ENCODE results near the gene GXYLT2.
A peak's percentile ranks its signal among the peaks of the same experiment; 100 is the strongest.

Gene GXYLT2

DNA sequence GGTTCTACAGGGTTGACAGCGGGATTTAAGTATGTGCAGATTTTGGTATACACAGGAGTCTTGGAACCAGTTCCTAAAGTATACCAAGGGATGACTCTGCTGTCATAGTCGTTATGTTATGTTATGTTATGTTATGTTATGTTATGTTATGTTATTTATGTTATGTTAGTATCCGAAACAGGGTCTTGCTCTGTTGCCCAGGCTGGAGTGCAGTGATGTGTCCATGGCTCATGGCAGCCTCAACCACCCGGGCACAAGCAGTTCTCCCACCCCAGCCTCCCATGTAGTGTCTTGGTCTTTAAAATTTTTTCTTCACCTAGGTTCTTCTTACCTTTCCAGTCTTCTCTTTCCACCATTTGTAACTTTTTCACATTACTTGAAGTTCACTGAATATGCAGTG is 130.5 kb downstream of the GXYLT2 start:
- Mint-ChIP-seq H3K4me1 (peaks cover 29% of the 10 kb centered on the region), H3K27me3 (no peaks in the 10 kb centered on the region), H3K36me3 (peaks cover 15% of the 10 kb centered on the region), H3K9me3 (no peaks in the 10 kb centered on the region), H3K4me3 (no peak overlapping the region), H3K27ac (peak overlapping the region; percentile 22)
- no peak for DNase-seq (ENCODE audit: low spot score in 2 of 2)
- ATAC-seq (ENCODE audit: low read depth): no peak

DNA sequence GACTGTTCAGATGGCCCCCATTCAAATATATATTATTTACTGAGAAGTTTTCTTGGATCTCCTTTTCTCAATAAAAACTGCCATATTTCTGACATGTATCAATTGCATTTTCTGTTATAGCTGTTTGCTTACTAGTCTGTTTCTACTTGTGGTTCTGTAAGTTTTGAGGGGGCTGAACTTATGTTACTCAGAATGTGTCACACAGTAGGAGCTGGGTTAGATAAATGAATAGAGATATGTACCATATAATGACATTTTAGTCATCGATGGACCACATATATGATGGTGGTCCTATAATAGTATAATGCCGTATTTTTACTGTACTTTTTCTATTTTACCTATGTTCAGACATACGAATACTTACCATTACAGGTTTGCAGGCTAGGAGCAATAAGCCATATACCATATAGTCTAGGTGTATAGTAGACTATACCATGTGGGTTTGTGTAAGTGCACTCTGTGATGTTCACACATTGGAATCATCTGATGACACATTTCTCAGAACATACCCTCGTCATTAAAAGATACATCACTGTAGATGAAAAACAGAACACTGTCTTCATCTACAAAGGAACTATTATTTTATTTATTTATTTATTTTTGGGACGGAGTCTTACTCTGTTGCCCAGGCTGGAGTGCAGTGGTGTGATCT is 131.1 kb downstream of the GXYLT2 start:
- no peaks in the 10 kb centered on the region for H3K27me3 Mint-ChIP-seq
- DNase-seq (ENCODE audit: low spot score in 2 of 2) (no peak), ATAC-seq (ENCODE audit: low read depth) (no peak)
- H3K4me1 Mint-ChIP-seq: peaks cover 29% of the 10 kb centered on the region
- H3K27ac Mint-ChIP-seq: peak overlapping the region; percentile 22
- H3K4me3 Mint-ChIP-seq: no peak overlapping the region
- peaks cover 15% of the 10 kb centered on the region for H3K36me3 Mint-ChIP-seq
- no peaks in the 10 kb centered on the region for H3K9me3 Mint-ChIP-seq

DNA sequence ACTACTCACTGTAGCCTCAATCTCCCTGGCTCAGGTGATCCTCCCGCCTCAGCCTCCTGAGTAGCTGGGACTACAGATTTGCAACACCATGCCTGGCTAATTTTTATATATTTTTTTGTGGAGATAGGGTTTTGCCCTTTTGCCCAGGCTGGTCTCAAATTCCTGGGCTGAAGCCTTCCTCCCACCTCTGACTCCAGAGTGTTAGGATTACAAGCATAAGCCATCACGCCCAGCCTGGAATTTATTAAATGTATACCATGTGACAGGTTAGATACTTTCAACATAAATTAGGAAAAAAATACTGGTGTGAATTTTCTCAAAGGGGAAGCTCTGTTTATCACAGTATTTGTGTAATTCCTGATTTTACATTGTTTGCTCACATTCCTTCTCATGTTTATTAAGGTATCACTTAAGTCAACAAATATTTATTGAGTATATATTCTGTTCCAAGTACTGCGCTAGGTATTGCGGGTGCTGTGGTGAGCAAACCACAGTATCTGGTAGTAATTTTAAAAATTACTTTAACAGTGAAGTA is 133.5 kb downstream of the GXYLT2 start:
- no peak overlapping the region for H3K27ac Mint-ChIP-seq
- no peak overlapping the region for H3K4me3 Mint-ChIP-seq
- no peaks in the 10 kb centered on the region for H3K27me3 Mint-ChIP-seq
- H3K36me3 Mint-ChIP-seq: peaks cover 9% of the 10 kb centered on the region
- ATAC-seq (ENCODE audit: low read depth) (no peak), DNase-seq (ENCODE audit: low spot score in 2 of 2) (no peak)
- H3K9me3 Mint-ChIP-seq: no peaks in the 10 kb centered on the region
- peaks cover 39% of the 10 kb centered on the region for H3K4me1 Mint-ChIP-seq

DNA sequence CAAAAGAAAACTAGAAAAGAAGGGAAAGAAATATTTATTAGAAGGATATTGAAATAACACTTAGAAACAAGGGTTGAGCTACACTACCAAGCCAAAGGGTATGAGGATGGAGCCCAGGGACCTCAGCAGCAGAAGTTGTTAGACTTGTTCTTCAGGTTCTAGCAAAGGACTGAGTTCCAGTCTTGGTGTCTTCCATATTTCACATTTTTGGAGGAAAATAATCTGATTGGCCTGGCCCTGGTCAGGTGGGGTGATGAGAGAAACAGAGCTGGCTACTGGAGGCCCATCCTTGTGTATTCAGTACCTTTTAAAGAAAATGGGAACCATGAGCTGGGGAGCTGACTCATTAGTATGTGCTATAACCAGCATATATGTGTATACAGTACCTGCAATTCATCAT is 137.0 kb downstream of the GXYLT2 start:
- DNase-seq (ENCODE audit: low spot score in 2 of 2): no peak
- H3K9me3 Mint-ChIP-seq: no peaks in the 10 kb centered on the region
- H3K4me3 Mint-ChIP-seq: no peak overlapping the region
- no peak overlapping the region for H3K27ac Mint-ChIP-seq
- ATAC-seq (ENCODE audit: low read depth): no peak
- H3K27me3 Mint-ChIP-seq: no peaks in the 10 kb centered on the region
- peaks cover 10% of the 10 kb centered on the region for H3K36me3 Mint-ChIP-seq
- peaks cover 33% of the 10 kb centered on the region for H3K4me1 Mint-ChIP-seq

DNA sequence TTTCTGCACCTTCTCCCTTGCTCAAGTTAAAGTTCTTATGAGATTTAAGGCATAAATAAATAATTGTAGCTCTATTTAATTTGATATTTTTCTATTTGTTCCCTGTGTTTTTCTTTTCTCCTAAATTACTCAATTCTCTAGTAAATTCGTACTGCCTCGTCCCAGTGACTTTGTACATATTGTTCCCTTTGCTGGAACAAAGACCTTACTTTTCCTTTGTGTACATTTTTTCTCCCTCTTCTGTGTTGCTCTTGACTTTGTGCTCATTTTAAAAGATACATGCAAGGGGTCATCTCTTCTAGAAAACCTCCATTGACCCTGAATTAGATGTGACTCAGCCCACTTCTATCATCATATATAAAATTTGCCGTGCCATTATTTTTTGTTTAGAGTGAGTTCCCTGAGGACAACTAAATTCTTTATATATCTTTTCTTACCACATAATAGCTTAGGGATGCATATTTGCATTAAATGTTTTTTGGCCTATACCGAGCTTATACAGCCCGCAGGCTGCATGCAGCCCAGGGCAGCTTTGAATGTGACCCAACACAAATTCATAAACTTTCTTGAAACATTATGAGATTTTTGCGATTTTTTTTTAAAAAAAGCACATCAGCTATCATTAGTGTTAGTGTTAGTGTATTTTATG is 138.4 kb downstream of the GXYLT2 start:
- Mint-ChIP-seq H3K27ac (no peak overlapping the region), H3K4me1 (peaks cover 36% of the 10 kb centered on the region), H3K27me3 (no peaks in the 10 kb centered on the region), H3K36me3 (peaks cover 14% of the 10 kb centered on the region), H3K9me3 (no peaks in the 10 kb centered on the region), H3K4me3 (no peak overlapping the region)
- no peak for ATAC-seq (ENCODE audit: low read depth)
- no peak for DNase-seq (ENCODE audit: low spot score in 2 of 2)
